CD4-positive, alpha-beta T cell treated with Interferon alpha-2 for 1 hour (primary cell): Measurements from ENCODE around the gene ROMO1.
"Not testable (repeated sequence)": the region's sequence is repeated elsewhere in the genome, so short reads cannot be mapped to it uniquely, and the experiment has no call there.

Source experiments
- DNase-seq, 2 donors: peaks; one replicate each; pipeline ENCODE4 v3.0.0-alpha.2; 2020 to 2022

The ROMO1 gene

GRCh38 chr20:35713120-35713519 lies 13.9 kb downstream of the ROMO1 start:
- DNase-seq = not testable (repeated sequence)

- no peak for DNase-seq
Measured at GRCh38 chr20:35714127-35714526, 14.9 kb downstream of the ROMO1 start.

GRCh38 chr20:35715652-35716051 lies 16.4 kb downstream of the ROMO1 start:
- DNase-seq = no peak

- no peak for DNase-seq
Measured at GRCh38 chr20:35716330-35716729, 17.1 kb downstream of the ROMO1 start.

- DNase-seq = not testable (repeated sequence)
Measured at GRCh38 chr20:35718321-35718720, 19.1 kb downstream of the ROMO1 start.

- DNase-seq = no peak
Measured at GRCh38 chr20:35718972-35719635, 19.9 kb downstream of the ROMO1 start.

- DNase-seq = no peak
Measured at GRCh38 chr20:35719717-35720116, 20.5 kb downstream of the ROMO1 start.

GRCh38 chr20:35720165-35721123 lies 21.2 kb downstream of the ROMO1 start:
- no peak for DNase-seq

- DNase-seq = no peak
Measured at GRCh38 chr20:35721219-35721618, 22.0 kb downstream of the ROMO1 start.

GRCh38 chr20:35721621-35722020 lies 22.4 kb downstream of the ROMO1 start:
- no peak for DNase-seq

- DNase-seq = not testable (repeated sequence)
Measured at GRCh38 chr20:35723275-35723639, 24.1 kb downstream of the ROMO1 start.

- DNase-seq = not testable (repeated sequence)
Measured at GRCh38 chr20:35723652-35724320, 24.6 kb downstream of the ROMO1 start.

- no peak for DNase-seq
Measured at GRCh38 chr20:35724321-35725230, 25.4 kb downstream of the ROMO1 start.

- no peak for DNase-seq
Measured at GRCh38 chr20:35726842-35727711, 27.9 kb downstream of the ROMO1 start.

GRCh38 chr20:35729283-35729807 lies 30.1 kb downstream of the ROMO1 start:
- no peak for DNase-seq

- no peak for DNase-seq
Measured at GRCh38 chr20:35729836-35730582, 30.8 kb downstream of the ROMO1 start.

GRCh38 chr20:35730583-35731468 lies 31.6 kb downstream of the ROMO1 start:
- DNase-seq = no peak

- DNase-seq = no peak
Measured at GRCh38 chr20:35731469-35731788, 32.2 kb downstream of the ROMO1 start.

GRCh38 chr20:35731862-35732643 lies 32.8 kb downstream of the ROMO1 start:
- no peak for DNase-seq
